ENCODE results near the gene NAPB.

NAPB gene

DNA sequence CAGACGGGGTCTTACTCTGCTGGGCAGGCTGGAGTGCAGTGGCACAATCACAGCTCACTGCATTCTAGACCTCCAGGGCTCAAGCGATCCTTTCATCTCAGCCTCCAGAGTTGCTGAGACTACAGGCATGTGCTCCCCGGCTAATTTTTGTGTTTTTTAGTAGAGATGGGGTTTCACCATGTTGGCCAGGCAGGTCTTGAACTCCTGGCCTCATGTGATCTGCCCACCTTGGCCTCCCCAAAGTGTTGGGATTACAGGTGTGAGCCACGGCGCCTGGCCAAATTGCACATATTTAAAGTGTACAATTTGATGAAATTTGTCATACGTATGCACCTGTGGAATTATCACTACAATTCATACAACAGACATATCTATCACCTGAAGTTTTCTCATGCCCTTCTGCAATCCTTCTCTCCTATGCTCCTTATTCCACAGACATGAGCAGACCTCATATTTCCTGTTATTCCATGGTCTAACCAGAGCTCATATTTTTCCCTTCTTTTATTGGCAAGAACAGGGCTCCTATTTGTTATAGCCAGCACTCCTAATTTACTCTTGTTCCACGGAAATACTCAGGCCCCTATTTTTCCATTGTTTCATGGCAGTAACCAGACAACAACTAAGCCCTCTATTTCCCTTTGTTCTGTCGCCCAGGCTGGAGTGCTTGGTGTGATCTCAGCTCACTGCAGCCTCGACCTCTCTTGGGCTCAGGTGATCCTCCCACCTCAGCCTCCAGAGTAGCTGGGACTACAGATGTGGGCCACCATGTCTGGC, 16.0 kb upstream of the NAPB start:
- no peak for DNase-seq

DNA sequence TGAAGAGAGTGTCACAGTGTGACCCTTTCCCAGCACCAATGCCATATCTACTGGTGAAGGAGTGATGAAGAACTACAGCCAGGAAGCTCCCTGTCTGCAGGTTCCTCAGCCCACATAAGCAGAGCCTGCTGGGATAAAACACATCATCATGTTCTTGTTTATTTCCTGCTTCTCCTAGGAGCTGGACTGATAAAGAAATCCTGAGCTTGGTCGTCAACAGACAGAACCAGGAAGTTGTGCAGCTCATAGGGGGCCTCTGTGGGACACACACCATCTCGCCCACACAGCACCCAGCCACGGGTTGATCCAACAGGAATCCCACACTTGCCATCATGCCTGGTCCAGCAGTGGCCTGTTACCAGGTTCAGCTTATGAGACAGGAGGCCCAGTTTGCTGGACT, 15.4 kb upstream of the NAPB start:
- DNase-seq, result no peak

DNA sequence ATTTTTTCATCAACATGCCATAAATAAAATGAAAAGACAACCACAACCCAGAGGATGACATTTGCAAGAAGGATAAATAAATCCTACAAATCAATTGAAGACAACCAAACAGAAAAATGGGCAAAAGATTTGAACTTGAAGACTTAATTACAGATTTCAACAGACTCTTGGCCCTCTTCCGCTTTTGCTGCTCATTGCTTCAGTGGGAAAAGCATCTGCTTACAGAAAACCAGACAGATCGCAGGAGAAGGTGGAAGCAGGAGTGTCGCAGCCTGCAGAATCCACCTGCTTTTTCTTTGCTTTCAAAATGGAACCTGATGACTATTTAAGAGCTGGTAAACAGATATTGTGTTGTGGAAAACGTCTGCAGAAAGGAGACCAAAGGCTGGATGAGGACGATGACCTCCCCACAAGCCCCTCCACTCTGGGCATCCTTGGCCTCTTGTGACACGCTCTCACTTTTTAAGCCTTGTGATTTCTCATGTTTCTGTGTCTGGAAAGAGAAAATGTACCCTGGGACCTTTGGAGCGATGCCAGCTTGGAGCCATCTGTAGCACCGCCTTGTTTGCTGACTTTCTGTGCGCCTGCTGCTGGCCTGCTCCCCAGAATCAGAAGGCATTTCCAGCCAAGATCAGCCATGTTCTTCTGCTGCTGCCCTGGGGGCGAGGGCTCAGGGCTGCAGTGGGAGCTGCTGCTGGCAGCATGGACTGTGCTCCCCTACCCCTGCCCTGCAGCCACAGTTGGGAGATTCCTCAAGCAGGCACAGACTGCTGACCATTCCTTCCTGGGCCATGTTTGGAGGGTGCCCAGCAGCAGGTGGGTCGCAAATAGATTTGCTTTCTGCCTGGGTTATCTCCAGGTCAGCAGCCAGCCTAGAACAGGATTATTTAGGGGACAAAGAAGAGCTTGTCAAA, 14.6 kb upstream of the NAPB start:
- DNase-seq, result no peak

DNA sequence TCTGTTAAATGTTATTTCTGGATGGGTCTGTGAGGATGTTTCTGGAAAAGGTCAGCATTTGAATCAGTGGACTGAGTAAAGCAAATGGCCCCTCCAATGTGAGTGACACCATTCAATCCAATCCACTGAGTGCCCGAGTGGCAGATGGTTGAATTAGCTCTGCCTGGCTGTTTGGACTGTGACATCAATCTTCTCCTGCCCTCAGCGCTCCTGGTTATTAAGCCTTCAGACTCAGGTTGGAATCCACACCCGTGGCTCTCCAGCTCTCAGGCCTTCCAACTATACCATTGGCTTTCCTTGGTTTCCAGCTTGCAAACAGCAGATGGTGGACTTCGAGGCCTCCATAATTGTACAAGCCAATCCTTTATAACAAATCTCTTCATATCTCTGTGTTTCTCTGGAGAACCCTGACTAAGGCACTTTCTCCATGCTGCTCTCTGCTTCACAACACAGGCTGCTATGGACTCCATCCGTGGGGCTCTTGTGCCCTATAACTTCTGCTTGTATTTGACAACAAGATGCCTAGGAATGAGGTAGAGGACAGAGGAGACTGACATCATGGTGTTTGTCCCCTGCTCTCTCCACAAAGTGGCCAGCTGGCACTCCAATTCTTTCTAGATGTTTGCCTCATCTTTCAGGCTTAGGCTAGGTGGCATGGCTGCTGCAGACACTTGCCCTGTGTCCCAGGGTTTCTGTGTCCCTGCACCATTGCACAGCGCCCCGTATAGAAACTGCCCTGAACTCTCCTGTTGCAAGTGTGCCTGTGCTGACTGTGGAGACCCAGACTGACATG, 13.4 kb upstream of the NAPB start:
- DNase-seq, result no peak

DNA sequence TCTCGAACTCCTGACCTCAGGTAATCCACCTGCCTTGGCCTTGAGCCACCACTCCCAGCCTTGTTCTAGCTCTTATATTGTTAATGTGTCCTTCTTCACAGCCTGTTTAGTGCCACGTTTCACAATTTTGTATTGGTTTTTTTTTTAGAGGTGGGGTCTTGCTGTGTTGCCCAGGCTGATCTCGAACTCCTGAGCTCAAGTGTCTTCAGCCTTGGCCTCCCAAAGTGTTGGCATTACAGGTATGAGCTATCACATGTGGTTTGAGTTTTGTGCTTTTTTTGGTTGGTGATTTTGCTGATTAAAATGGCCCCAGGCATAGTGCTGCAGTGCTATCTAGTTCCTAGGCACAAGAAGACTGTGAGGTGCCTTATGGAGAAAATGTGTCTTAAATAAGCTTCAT, 12.3 kb upstream of the NAPB start:
- no peak for DNase-seq

DNA sequence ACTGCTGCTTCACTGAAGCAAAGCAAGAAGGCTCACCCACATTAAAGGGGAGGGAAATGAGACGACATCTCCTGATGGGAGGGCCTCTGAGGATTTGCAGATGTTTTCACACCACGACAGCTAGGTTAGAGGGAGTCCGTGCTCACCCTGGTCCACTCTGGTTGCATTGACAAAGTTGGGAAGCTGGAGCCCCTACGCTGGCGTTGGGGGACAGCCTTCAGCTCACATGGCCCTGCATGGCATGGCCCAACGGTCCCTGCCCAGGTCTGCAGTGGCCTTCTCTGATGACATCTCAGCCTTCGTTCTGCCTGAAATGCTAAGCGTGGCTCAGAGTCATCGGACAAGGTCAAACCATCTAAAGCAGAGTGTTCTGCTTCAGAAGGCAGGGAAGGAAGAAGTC, 3.8 kb upstream of the NAPB start:
- DNase-seq, result no peak

DNA sequence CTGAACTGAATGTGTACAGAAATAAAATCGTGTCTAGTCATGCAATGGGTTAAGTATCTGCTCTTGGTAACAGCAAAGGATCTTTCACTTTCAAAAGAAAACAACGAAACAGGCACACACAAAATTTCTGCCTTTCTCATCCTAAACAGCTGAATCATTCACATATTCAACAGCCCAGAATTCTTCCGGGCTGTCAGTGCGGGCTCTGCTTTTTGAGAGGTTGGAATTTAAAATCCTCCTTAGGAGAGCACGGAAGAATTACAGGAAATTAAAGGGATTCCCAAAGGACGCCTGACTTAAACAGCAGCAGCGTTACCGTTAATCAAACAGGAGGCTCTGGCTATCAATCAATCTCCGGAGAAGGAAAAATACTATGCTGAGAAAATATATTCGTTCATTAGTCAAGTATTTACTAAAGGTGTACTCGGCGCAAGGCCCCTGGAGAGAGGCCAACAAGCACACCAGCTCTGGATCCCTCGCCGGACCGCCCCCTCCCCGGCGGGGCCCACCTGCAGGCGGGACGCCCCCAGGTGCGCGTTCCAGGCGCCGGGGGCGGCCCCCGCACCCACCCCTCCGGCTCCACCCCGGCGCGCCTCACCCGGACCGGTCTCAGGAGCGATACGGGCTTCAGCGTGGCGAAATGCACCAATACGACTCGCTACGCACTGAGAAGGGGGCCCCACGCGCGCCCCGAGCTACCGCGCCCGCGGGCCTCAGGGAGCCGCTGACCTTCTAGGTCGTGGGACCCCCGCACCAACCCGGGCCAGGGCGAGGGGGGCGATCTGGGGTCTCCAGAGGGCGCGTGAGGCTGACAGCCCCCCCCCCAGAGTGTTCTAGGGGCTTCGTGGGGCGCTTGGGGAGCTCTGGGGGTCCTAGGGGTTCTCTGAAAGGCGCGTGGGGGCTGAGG, 1.0 kb downstream of the NAPB start:
- DNase-seq, result peak; percentile 60 to 63

DNA sequence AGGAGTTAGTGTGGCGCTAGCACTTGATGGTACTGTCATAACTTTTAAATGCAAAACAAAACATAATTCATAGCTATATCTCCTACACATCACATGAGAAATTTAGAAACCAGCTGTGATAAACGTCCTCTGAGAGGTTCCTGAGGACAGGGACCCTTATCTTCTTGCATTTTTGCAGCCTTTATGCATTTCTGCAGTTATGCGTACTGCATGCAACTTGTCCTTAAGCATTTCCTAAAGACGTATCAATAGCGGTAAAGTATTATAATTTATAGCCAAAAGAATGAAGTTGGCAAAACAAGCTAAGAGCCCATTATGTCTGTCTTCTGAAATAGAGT, 1.7 kb downstream of the NAPB start:
- no peak for DNase-seq

DNA sequence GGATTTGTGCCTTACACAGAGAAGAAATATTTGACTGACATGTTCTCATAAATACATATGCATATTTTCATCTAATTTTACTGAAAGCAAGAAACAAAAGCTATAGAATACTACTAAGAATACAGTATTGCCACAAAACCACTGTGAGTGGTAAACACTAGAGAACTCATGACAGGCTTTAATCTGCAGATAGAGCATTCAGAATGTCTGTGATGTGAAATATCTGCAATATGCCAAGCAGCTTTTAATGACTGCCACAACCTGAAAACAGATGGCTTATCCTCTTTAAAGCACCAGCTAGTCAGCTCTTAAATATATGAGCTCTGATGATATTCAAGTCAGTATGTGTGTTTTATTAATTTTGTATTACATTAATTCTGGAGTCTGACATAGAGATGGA, 3.4 kb downstream of the NAPB start:
- DNase-seq, result no peak

DNA sequence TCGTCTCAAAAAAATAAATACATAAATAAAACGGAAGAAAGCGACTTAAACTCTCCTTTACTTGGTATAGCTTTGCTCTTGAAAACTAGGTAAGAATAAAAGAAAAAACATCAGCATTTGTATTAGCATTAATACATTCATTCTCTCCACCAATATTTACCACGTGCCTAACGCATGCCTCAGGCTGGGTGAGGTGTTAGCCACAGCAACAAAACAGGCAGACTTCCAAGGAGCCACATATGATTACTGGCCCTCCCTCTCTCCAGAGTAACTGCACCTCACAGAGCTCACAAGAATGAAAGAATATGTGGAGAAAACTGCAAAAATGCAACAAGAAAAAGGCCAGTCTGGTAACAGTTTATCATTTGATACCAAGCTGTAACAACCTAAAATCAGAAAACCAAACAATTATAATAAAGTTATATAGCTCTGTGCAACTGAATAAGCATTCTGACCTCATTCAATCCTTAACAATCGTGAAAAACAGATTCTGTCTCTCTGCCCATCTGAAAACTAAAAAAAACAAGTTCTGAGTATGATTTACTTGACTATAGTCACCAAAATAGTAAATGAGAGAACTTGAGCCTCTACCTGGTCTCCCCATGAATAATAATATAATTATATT, 5.2 kb downstream of the NAPB start:
- no peak for DNase-seq

DNA sequence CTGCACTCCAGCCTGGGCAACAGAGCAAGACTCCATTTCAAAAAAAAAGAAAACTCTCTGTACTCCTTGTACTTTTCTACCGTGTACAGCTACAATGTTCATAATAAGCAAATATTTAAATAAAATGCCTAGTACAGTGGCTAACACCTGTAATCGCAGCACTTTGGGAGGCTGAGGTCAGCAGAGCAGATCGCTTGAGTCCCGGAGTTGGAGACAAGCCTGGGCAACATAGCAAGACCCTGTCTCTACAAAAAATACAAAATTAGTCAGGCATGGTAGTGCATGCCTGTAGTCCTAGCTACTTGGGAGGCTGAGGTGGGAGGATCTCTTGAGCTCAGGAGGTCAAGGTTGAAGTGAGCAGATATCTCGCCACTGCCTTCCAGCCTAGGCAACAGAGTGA, 5.7 kb downstream of the NAPB start:
- no peak for DNase-seq

DNA sequence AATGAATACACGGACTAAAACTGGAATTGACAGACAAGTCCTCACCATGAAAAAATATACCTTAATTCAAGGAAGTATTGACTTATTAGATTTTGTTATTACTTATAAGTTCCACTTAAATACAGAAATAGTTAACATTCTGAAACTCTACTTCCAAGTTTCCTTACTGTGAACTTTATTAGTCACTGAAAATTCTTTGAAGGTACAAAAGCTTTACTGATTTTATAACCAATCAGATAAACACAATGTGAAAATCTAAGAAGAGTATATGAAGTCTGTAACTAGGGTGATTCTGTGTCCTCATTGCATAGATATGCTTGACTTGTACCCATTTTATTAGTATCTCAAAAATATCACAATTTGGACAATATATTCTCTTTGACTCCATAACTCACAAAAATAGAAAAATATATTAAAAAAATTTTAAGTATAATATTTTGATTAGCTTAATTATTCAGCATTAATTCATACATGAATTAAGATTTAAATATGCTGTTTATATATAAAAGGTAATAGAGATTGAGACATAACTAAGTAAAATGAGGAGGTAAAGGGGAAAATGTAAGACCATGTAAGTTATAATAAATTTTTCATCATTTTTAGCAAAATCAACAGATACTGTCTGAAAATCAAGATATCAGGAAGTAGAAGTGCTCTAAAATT, 6.6 kb downstream of the NAPB start:
- DNase-seq, result no peak

DNA sequence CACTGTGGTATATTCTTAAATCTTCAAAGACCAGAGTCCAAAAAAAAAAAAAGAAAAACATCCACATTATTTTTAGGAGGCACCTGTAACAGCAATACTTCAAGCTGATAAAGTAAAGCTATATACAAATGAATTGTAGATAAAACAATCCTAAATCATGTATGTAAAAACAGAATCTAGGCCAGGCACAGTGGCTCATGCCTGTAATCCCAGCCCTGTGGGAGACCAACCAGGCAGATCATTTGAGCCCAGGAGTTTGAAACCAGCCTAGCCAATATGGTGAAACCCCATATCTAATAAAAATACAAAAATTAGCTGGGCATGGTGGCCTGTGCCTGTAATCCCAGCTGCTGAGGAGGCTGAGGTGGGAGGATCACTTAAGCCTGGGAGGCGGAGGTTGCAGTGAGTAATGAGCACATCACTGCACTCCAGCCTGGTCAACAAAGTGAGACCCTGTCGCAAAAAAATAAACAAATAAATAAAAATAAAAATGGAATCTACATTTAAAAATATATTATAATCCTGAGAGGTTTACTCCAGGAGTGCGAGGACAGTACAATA, 7.3 kb downstream of the NAPB start:
- DNase-seq, result no peak

DNA sequence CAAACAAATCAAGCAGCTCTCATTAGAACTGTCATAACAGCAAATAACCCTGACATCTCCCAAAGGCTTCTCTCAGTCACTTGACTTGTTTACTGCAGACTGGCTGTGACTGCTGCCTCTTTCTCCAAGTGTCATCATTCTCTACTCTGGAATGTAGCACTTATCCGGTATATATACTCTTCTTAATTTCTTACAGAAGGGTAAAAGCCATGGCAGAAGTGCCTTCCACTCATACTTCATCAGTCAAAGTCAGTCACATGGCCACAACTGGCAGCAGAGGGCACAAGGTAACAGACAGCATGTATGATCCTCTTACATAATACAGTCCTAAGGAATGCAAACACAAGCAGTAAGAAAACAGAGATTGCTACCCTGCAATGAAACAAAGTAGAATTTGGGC, 9.3 kb downstream of the NAPB start:
- DNase-seq, result no peak

DNA sequence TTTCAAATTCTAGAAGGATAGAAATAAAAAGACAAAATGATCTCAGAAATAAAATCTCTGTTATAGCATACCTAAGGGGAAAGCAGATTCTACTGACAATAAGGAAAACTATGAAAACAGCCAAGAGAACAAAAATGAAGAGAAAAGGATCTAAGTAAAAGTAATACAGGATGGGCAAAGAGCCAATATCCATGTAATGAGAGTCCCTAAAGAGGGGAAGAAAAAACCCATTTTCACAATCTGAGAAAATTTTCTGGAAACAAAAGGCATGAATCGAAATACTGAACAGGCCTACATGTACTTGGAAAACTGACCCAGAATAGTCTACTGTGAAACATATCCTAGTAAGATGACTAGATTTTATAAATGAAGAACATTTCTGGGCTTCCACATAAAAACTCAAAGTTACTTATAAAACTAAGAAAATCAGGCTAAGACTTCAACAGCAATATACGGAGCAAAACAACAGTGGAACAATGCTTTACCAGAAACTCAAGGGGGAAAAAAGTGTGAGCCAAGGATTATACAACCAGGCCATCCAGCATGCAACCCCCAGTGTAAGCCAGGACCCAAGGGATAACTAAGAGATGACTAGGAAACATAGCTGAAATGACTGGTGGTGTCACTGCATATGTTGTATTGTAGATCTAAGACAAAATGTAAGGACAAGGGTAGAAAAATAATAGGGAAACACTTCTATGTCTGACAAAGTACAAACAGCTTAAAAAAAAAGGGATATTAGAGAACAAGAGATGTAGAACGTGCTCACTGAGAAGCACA, 10.2 kb downstream of the NAPB start:
- no peak for DNase-seq

DNA sequence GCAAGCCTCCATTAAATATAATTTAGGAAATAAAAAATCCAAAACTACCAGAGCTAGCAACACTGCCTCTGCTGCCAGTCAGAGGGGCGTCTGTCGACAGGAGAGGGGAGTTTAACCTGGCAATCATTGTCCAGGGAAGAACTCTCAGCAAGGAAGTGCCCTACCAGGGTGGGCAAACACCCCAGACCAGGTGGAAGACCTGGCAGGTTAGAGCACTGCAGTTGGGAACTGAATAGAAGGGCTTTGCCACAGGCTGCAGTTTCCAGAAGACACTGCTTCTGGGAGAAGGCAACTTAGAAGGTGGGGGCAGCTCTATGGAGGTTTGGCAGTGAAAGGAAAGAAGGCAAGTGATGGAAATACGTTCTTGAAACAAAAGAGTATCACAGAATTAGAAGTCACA, 11.5 kb downstream of the NAPB start:
- no peak for DNase-seq

DNA sequence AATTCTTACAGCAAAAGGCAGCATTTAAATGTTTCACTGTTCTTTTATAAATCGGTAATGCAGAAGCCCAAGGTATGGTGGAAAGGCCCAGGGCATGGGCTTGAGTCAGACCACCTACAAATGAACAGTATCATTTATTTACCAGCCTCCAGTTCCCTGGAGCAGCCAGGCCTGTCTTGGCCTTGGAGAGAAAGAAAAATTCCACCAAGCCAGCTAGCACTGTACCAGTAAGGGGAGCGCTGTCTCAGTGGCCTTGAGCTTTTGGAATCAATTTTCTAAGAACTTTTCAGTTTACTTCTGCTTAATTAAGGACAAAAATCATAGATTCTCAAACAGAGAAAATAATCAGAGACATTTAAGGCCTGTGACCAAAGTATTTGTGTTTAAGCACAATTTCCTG, 12.3 kb downstream of the NAPB start:
- no peak for DNase-seq

DNA sequence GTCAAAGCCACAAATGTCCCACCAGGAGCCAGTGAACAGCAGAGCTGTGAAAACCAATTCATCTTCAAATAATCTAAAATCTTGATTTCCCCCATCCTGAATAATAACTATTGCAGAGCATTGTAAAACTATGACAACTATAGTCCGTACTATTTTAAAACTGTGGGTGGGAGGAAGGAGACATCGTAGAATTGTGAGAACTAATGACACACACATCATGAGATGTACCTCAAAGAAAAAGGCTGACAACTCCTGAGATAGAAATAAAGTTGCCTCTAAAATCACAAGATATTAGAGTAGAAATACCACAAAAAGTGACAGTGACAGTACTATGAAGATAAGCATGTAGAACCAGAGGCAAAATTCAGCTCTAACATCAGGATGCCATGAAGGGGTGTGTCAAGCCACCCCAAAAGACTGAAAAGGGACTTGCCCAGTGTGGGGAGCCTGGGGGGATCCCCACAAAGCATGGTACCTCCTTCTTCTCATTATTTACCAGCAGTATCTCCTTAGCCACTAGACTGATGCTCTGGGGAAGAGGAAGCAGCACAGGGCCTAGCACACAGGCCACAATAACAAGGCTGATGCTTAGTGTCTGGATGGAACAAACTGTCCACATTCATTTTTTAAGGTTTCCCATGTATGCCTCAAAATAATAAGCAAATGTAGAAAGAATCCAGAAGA, 13.4 kb downstream of the NAPB start:
- DNase-seq, result no peak

DNA sequence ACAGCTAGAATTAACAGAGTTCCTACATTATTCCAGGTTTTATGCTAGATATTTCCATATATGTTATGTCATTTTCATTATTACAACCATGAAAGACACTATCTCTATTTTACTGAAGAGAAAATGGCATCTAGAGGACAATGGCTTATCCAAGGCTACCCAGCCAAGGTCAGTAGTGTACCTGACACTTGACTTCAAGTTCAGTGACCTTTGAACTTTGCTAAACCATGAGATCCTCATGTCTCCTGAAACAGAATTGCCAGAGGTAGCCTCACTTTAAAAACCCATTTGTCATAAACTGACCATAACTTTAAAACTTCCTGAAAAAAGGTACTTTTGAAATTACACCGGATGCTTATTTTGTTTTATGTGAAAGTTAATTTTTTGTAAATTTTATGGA, 14.4 kb downstream of the NAPB start:
- no peak for DNase-seq

DNA sequence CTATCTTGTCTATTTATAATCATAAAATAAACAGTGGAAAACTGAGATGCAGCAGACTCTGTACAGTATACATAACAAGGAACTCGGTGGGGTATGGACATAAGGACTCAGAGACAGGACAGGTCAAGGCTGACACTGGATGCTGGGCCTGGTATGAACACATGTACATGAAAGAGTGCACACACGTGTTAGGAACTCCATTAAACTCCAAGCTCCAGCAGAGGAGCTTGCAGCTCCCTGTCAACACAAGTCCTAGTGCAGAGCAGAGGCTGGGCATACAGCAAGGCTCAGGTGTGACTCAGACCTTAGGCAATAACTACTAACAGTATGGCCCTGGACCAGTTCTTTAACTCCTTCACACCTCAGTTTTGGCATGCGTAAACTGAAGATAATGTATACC, 17.1 kb downstream of the NAPB start:
- no peak for DNase-seq

Data from activated T-cell treated with anti-CD3 and anti-CD28 coated beads, Interleukin-2, amount 50 U/mL, for 48 hours (primary cell).